ENCODE data around the gene CFDP1.

CFDP1 gene

DNA sequence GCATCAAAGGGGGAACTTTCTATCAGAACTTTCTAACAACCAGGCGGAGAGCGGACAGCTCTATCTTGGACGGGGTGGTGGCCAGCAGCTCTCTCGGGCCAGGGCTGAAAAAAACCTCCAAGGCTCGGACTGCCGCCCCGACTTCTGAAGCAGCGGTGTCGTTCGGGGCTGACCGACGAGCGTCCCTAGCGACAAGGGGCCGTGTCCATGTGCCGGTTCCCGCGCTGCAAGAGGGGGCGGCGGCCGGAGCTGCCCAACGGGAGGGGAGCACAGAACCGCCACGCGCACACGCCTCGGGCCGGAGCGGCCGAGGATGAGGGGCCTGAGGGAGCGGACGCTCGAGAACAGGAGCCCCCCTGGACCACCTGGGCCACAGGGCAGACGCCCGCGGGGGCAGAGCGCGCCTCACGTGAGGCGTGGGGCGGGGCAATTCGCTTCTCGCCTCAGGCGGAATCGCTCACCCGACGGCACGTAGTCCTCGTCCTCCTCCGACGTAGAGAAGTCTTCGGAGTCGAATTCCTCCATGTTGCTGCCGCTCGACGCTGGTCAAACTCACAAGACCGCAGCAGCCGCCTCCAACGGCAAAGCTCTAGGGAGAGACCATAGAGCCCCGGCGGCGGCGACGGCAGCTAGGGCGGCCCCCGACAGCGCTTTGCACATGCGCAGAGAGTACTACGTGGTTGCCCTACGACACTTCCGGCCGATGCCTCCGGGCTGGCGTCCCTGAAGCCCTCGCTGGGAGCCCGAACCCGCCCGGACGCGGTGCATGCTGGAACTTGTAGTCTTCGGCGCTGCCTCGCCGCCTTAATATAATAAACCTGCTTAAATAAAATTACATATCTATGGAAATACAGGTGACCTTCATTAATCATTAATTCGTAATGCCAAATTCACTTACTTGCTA lies at the start of gene CFDP1:
CFDP1 (minus strand) TSS at position 676 of the 904 bp plus-strand sequence; CDS start at position 525, 151 bp downstream.
- TF ChIP-seq, protein P1, sequence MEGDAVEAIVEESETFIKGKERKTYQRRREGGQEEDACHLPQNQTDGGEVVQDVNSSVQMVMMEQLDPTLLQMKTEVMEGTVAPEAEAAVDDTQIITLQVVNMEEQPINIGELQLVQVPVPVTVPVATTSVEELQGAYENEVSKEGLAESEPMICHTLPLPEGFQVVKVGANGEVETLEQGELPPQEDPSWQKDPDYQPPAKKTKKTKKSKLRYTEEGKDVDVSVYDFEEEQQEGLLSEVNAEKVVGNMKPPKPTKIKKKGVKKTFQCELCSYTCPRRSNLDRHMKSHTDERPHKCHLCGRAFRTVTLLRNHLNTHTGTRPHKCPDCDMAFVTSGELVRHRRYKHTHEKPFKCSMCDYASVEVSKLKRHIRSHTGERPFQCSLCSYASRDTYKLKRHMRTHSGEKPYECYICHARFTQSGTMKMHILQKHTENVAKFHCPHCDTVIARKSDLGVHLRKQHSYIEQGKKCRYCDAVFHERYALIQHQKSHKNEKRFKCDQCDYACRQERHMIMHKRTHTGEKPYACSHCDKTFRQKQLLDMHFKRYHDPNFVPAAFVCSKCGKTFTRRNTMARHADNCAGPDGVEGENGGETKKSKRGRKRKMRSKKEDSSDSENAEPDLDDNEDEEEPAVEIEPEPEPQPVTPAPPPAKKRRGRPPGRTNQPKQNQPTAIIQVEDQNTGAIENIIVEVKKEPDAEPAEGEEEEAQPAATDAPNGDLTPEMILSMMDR (IDR thresholded peaks at IDR 0.05; ENCODE audit: extremely low read depth, missing control alignments) = no peak
- peak; percentile 96 for DNase-seq (ENCODE audit: low spot score)

GRCh38 chr16:75482434-75483205 lies 49.3 kb upstream of the CFDP1 start:
- TF ChIP-seq, protein P1 (IDR thresholded peaks at IDR 0.05; ENCODE audit: extremely low read depth, missing control alignments) = no peak
- no peak for DNase-seq (ENCODE audit: low spot score)

- DNase-seq (ENCODE audit: low spot score) = no peak
- TF ChIP-seq, protein P1 (IDR thresholded peaks at IDR 0.05; ENCODE audit: extremely low read depth, missing control alignments) = no peak
These were observed 48.2 kb upstream of the CFDP1 start for GRCh38 chr16:75481475-75481874.

- DNase-seq (ENCODE audit: low spot score) = peak; percentile 10
- TF ChIP-seq, protein P1 (IDR thresholded peaks at IDR 0.05; ENCODE audit: extremely low read depth, missing control alignments) = no peak
These were observed 46.2 kb upstream of the CFDP1 start for GRCh38 chr16:75479421-75479990.

GRCh38 chr16:75478480-75479345 lies 45.4 kb upstream of the CFDP1 start:
- no peak for DNase-seq (ENCODE audit: low spot score)
- TF ChIP-seq, protein P1 (IDR thresholded peaks at IDR 0.05; ENCODE audit: extremely low read depth, missing control alignments) = no peak

- TF ChIP-seq, protein P1 (IDR thresholded peaks at IDR 0.05; ENCODE audit: extremely low read depth, missing control alignments) = no peak
- DNase-seq (ENCODE audit: low spot score) = peak; percentile 59
These were observed 44.6 kb upstream of the CFDP1 start for GRCh38 chr16:75477680-75478473.
